Amniotic epithelial cell (primary cell): ENCODE data around the gene ADH1C.
"Not testable (repeated sequence)": the region's sequence is repeated elsewhere in the genome, so short reads cannot be mapped to it uniquely, and the experiment has no call there.

Experiments used
- DNase-seq: peaks from one replicate; pipeline ENCODE4 v3.0.0-alpha.2; 2010; ENCODE audit warnings: low read depth

ADH1C gene

DNA sequence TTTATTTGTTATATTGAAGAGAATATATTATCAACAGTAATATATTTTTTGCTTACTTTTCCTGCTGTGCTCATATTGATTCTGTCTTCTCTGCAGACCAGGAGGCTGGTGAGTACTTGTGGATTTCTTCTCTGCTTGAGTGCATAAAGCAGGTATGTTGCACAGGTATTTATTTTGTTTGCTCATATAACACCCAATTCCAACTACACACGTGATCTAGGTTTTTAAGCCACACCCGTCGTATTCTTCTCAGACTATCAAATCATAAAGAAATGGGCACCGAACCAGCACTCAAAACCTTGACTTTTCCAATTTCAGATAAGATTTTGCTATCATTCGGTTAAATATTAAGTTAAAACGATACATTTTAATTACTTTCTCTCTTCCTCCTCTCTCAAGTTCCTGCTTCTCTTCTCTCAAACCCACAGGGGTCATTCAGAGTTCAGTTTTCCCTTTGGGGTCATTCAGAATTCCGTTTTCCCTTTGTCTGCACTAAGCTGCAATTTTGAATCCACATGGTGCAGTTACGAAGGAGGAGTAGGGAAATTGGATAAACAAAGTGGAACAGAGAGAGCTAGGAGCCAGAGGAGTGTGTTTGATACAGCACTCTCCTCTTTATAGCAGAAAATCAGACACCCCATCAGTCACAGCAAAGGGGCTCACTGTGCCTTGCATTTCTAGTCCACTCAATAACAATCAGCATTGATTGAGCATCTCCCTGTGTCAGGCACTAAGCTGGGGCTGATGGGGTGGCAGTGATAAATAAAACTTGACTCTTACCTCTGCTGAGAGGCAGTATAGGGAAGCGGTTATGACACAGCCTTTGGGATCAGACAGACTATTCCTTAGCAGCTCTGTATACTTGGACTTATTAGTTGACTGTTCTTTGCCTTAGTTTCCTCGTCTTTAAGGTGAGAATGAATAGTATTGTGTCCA, at the start of gene ADH1C:
TSS of gene ADH1C (minus strand) at position 145 of the 936 bp plus-strand sequence. CDS start at position 74, 71 bp downstream.
- no peak for DNase-seq

DNA sequence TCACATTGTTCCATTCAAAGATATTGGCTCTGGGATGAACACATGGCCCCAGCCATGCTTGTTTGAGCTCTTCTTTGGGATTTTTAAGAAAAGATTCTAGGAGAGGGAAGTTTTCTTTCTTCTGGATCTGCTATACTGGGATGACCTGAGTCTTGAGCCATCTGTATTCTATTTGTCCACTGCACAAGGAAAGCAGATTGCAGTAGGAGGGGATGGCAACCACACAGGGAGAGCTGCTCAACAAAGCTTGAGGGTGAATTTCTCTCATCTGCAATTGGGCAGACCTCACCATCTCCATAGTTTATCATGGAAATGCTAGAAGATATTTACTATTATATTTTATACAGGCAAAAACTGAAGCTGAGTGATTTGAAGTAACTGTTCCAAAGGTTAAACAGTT, 48.3 kb upstream of the ADH1C start:
- no peak for DNase-seq

DNA sequence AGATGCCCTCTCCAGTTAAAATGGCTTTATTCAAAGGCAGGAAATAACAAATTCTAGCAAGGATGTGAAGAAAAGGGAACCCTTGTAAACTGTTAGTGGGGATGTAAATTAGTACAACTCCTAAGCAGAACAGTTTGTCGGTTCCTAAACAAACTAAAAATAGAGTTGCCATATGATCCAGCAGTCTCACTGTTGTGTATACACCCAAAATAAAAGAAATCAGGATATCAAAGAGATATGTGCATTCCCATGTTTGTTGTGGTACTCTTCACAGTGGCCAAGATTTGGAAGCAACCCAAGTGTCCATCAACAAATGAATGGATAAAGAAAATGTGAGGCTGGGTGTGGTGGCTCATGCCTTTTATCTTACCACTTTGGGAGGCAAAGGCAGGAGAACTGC, 46.5 kb upstream of the ADH1C start:
- no peak for DNase-seq

DNA sequence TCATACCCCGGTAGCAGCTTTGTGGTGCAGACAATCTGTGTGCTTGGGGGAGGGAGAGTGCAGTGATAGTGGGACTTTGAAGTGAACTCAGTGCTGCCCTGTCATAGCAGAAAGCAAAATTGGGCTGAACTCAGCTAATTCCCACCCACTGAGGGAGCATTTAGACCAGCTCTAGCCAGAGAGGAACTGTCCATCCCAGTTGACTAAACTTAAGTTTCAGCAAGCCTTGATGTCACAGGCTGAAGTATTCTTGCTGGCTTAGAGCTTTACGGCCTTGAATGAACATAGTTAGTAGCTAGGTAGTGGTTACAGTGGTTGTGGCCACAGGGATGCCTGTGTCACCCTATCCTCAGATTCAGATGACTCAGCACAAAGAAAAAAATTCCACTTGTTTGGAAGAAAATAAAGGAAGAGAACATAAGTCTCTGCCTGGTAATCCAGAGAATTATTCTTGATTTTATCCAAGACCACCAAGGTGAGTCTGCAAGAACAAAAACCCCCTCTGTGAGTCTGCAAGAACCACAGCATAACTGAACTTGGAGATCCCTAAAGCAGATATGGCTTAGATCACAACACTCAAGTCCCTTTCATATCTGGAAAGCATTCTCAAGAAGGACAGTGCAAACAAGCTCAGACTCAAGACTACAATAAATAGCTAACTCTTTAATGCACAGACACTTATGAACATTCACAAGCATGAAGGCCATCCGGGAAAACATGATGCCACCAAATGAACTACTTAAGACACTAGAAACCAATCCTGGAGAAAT, 43.2 kb upstream of the ADH1C start:
- peak; percentile 13 for DNase-seq

DNA sequence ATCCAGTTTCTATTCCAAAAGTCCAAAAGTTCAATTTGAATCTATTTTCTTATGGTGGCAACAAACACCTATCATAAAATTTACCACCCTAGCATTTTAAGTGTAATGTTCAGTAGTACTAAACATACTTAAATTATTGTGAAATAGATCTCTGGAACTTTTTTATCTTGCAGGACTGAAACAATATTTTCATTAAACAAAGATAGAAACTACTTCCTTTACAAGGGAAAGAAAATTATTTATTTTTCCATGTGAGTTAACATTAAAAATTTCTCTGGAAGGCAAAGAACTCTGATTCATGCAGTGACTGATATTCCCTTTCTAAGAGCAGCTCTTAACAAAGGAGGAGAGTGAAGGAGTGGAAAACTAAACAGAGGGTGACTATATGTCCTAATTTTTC, 42.4 kb upstream of the ADH1C start:
- no peak for DNase-seq

DNA sequence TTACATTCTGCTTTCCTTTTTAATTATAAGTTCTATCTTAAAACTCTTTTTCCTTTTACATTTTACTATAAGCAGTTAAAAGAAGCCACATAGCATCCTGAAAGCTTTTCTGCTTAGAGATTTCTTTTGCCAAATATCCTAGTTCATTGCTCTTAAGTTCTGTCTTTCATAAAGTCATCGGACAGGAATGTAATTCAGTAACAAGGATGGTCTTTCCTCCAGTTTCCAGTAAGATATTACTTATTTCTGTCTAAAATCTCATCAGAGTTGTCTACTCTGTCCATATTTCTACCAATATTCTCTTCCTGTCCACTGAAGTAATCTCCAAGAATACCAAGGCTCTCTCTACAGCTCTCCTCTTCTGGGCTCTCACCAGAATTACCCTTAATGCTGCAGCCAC, 37.5 kb upstream of the ADH1C start:
- DNase-seq, result no peak

DNA sequence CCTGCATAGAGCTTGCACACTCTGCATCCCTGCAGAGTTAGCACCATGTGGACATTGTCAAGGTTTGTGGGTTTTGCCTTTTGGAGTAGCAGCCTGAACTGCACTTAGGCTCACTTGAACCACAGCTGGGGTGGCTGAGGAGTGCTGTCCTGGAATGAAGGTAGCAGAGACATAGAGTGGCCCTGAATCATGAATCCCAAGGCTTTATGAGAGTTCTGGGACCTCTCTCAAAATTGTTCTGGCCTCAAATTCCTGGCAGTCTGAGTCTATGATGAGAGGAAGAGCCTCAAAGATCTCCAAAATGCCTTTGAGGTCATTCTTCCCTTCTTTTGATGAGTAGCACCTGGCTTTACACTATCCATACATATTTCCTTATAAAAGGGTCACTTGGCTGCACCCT, 37.1 kb upstream of the ADH1C start:
- no peak for DNase-seq

DNA sequence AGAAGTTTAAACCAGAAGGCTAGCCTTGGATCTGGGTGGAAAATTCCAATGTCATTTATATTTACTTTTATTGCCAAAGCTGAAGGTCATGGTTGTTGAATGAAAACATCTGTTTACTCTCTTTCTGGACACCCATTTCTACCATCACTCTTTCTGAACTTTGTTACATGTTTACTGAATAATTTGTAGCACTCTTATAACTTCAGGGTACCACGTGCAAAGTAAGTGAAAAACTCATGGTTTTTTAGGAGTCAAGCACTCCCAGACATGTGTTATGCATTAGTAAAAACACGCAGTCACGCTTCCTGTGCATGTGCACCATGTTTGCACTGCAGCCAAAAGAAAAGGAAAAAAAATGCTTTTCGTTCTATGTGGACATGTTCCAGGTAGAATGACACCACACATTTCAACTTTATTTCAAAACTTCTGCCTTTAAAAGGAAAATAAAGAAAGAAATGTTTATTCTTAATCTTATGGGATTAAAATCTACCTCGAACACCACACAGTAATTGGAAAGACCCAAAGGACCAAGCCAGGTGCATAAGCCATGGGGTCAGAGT, 31.4 kb upstream of the ADH1C start:
- DNase-seq, result no peak

DNA sequence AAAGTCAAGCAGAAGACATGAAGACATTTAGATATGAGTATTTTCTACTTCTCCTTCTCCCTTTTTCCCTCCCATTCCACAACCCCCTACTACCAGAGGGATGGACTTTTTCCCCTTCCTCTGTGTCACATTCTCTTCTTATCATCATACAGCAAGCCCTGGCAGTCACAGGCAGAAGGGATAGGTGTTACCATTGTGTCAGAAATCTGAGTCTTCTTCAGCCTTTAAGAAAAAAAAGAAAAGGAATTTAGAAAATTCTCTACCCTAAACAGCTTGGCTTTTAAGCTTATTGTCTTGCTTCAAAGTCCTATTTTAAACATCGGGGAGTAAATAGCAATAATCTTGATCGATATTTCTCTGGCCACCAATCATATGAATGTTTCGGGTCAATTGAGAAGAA, 30.9 kb upstream of the ADH1C start:
- no peak for DNase-seq

DNA sequence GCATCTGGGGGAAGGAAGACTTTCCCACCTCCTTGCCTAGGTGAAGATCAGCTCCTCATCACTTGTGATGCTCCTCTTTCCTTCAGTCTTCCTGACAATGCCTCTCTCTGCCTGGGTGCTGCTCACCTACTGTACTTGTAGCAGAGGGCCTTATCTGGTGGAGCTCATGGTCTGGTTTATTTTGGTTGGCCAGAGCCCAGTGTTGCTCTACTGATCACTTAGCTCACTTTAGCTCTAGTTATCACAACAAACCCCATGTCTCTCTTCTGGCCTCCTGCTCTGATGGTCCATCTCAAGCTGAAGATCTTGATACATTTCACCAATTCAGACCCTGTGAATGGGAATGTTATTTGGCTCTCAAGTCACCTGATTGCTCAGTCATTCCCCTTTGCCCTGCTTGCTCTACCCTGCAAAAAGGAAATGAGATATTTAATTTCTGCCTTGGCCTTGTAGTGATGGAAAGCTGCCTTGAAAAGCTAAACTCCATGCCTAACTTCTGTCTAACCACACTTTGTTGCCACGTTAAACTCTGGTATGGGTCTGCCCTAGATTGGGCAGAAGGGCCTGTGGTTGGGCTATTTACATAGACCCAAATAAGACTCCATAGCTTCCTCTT, 30.3 kb upstream of the ADH1C start:
- no peak for DNase-seq

DNA sequence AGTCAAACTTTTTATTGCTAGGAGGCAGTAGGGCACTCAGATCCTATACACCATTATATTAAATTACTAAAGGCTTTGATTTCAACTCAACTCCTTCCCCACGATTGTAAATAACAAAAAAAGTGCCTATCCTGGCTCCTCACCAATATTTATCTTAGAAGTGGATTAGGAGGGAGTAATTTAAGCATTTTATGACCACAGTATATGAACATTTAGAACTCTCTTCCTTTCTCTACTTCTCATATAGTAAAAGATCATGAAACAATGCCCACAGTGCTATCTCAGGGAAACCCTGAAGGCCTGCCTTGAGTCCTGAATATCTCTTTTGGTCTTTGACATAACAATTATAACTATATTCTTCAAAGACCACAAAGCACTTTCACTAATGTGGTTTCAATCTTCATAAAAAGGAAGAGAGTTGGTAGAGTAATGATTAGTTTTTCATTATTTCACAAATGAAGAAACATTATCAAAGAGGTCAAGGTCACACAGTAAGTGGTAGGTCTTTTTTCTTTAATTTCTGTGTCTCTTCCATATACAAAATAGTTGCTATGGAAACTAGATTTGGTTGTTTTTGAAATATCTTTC, 29.1 kb upstream of the ADH1C start:
- DNase-seq, result no peak

DNA sequence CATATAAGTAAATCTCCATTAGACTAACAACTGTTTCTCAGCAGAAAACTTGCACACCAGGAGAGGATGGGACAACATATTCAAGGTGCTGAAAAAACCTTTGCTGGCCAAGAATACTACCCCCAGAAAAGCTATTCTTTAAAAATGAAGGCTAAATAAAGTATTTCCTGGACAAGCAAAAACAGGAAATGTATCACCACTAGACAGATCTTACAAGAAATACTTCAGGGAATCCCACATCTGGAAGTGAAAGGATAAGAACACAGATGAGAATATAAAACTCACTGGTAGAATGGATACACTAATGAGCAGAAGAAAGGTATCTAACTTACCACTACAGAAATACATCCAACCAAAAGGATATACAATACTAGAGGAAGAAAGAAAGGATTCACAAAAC, 27.0 kb upstream of the ADH1C start:
- DNase-seq, result no peak

DNA sequence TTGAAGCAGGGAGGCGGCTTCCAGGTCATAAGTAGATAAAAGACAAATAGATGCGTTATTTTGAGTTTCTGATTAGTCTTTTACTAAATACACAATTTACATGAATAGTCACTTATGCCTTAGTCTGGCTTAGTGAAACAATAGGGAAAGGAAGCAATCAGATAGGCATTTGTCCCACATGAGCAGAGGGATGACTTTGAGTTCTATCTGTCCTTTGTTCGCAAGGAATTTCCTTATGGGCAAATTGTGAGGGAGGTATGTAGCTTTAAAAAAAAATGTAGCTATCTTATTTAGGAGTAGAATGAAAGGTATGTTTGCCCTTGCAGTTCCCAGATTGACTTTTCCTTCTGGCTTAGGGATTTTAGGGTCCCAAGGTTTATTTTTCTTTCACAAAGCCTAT, 26.3 kb upstream of the ADH1C start:
- DNase-seq, result no peak

DNA sequence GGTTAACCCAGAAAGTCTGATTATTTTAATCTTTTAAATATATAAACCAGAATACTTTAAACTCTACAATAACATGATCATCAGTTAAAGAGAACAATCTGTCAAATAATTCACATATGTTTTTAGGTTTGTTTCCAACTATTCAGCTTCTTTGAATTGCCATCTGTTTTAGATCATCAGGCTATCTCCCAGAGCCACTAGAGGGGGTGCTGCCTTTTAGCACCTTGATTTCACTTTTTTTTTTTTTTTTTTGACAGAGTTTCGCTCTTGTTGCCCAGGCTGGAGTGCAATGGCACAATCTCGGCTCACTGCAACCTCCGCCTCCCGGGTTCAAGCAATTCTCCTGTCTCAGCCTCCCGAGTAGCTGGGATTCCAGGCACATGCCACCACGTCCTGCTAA, 24.8 kb upstream of the ADH1C start:
- DNase-seq, result peak; percentile 1

DNA sequence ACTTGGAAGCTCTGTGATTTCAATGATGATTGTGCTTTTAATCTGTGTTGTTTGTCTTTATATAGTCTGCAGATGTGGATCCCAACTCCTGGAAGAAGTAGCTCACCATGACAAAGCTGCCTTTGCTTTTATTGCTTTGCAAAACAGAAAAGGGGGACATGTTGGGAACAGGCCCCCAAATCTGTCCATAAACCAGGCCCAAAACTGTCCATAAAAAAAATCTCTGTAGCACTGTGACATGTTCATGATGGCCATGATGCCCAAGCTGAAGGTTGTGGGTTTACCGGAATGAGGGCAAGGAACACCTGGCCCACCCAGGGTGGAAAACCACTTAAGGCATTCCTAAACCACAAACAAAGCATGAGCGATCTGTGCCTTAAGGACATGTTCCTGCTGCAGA, 19.9 kb upstream of the ADH1C start:
- DNase-seq, result not testable (repeated sequence)

DNA sequence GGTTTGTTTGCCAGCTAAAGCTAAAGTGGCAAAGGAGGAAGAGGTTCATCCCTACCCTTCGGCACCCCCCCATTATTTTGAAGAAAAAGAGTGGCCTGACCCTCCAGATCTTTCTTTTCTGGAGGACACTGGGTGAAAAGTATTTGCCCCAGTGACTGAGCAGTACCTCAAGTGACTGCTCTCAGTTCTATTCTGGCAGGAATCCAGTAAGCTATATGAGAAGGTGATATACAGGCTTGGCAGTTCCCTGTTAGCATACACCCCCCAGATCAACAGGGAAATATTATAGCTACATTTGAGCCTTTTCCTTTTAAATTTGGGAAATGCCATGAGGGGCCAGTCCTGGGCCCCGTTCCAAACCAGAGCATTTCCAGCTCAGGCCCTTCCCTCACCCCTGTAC, 15.3 kb upstream of the ADH1C start:
- DNase-seq, result not testable (repeated sequence)

DNA sequence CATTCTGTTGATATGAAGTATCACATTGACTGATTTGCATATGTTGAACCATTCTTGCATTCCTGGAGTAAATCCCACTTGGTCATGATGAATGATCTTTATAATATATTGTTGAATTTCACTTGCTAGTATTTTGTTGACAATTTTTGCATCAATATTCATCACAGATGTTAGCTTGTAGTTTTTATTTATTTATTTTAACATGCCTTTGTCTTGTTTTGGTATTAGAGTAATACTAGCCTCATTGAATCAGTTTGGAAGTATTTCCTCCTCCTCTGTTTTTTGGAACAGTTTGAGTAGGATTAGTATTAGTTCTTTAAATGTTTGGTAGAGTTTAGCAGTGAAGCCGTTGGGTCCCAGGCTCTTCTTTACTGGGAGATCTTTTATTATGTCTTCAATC, 13.9 kb upstream of the ADH1C start:
- no peak for DNase-seq

DNA sequence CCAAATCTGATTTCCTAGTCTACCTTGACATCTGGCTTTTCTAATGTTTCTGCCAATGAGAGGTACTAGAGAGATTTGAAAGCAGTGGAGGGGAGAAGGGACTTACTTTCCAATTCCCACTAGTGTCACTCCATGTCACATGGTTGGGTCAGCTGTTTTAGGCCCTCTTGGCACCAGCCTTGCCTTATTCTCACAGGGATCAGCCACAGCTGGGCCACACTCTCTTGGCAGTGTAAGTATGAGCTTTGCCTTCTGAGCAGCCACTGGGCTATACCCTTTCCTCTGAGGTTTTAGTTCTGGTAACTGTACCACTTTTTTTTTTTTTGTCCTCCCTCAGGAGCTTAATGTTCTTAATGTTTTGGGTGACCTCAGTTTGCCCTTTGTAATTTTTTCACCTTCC, 10.2 kb upstream of the ADH1C start:
- DNase-seq, result no peak

DNA sequence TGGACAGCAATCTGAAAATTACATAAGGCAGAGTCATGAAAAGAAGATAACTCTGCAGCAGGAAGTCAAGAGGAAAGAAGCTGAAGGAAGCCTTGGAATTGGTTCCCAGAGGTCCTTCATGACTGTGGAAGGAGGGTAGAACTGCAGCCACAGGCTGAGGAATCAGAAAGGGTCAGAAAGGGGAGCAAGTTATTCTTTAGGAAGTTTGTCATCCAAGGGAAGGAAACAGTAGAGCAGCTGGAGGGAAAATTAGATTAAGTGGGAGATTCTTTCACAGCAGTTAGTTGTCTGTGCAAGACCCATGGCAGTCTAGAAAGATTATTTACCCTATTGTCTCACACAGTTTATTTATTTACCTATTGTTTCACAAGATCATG, 9.3 kb upstream of the ADH1C start:
- DNase-seq, result no peak

DNA sequence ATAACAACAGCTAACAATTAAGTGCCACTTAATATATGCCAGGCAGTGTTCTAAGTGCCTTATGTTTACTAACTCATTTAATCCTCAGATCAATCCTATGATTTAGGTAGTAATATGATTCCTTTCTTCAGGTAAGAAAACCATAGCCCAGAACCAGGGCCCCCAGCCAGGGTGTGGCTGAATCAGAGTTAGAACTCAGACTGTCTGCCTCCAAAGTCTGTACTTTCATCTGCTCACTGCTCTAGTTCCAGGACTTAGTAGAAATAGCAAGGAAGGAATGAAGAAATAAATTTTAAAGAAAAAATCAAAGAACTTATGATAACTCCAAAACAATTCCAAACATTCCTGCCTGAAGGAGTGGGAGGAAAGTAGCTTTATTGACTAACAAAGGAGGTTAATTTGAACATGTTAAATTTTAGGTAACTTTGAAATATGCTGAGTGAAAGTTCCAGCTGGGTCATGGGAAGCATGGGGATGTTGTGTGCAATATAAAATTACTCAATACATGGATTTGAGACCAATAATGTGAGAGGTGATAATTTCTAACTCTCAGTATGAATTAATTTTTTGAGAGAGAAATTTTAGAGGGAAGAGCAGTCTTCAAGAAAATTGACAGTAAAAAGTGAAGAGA, 8.8 kb upstream of the ADH1C start:
- no peak for DNase-seq

DNA sequence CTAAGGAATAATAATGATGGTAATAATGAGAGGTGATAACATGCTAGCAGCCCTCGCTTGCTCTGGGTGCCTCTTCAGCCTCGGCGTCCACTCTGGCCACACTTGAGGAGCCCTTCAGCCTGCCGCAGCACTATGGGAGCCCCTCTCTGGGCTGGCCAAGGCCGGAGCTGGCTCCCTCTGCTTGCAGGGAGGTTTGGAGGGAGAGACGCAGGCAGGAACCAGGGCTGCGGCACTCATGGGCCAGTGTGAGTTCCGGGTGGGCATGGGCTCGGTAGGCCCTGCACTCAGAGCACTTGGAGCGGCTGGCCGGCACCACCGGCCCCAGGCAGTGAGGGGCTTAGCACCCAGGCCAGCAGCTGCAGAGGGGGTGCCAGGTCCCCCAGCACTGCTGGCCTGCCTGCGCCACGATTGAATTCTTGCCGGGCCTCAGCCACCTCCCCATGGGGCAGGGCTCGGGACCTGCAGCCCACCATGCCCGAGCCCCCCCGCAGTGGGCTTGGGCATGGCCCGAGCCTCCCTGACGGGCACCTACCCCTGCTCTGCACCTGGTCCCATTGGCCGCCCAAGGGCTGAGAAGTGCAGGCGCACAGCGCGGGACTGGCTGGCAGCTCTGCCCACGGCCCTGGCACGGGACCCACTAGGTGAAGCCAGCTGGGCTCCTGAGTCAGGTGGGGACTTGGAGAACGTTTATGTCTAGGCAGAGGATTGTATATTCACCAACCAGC, 7.1 kb upstream of the ADH1C start:
- DNase-seq, result no peak
